ENCODE measurements around the gene GTF2A1L.

- TF ChIP-seq CTCF (conservative IDR thresholded peaks at IDR 0.05 in 1 of 2, IDR thresholded peaks at IDR 0.05 in 1 of 2; ENCODE audit: extremely low read depth in 1 of 2, insufficient read depth in 1 of 2, low read depth in 1 of 2, low read length in 2 of 2) (no peak), EZH2 (IDR thresholded peaks at IDR 0.05; ENCODE audit: borderline replicate concordance, low read length) (no peak)
These were observed 104.7 kb downstream of the GTF2A1L start for GRCh38 chr2:48722391-48722790.
